ENCODE measurements around the gene FGFR3. TPM values are rescaled to one million over a fixed set of nuclear protein-coding genes. Genes with fewer than 3 reads are reported as not detected.

The FGFR3 gene
- total RNA-seq, 4 donors from 2014 or later, result 0.22 to 1.3 (median 0.94) TPM; not detected in 1

- TF ChIP-seq CTCF (IDR thresholded peaks at IDR 0.05; ENCODE audit: low read depth), result no peak
Measured at GRCh38 chr4:1770791-1771231, 22.3 kb upstream of the FGFR3 start.

GRCh38 chr4:1771555-1772305, 21.4 kb upstream of the FGFR3 start:
- no peak for TF ChIP-seq CTCF (IDR thresholded peaks at IDR 0.05; ENCODE audit: low read depth)

GRCh38 chr4:1772853-1773538, 20.1 kb upstream of the FGFR3 start:
- no peak for TF ChIP-seq CTCF (IDR thresholded peaks at IDR 0.05; ENCODE audit: low read depth)

- no peak for TF ChIP-seq CTCF (IDR thresholded peaks at IDR 0.05; ENCODE audit: low read depth)
Measured at GRCh38 chr4:1773754-1774153, 19.3 kb upstream of the FGFR3 start.

- TF ChIP-seq CTCF (IDR thresholded peaks at IDR 0.05; ENCODE audit: low read depth), result no peak
Measured at GRCh38 chr4:1775731-1776500, 17.2 kb upstream of the FGFR3 start.

GRCh38 chr4:1776521-1777161, 16.5 kb upstream of the FGFR3 start:
- TF ChIP-seq CTCF (IDR thresholded peaks at IDR 0.05; ENCODE audit: low read depth), result no peak
